ENCODE data around the gene SLCO2A1. TPM values are rescaled to one million over a fixed set of nuclear protein-coding genes. Genes with fewer than 3 reads are reported as not detected.
A peak's percentile ranks its signal among the peaks of the same experiment; 100 is the strongest.

The SLCO2A1 gene
- total RNA-seq, 1 donor from 2014 or later = 234 TPM

- no peak overlapping the region for H3K27ac ChIP-seq
Observed at GRCh38 chr3:133980035-133980434, 49.7 kb downstream of the SLCO2A1 start.

DNA sequence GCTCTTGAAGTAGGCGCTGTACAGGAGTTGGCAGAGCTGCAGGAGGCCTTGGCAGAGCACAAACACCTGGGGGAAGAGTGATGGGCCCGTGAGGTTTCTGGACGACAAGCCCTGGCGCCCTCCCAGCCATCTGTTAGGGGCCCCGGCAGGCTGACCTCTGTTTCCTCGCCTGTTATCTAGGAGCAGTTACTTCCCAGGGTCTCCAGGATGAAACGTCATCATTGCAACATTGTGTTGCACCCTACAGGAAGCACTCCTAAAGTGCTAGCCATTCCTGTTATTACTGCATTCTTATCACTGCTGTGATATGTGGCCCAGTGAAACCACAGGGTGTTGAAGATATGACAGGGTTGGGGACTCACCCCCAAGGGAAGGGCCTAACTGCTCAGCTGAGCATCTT, 50.2 kb downstream of the SLCO2A1 start:
- ATAC-seq (no peak), DNase-seq (no peak)
- TF ChIP-seq, protein P1, sequence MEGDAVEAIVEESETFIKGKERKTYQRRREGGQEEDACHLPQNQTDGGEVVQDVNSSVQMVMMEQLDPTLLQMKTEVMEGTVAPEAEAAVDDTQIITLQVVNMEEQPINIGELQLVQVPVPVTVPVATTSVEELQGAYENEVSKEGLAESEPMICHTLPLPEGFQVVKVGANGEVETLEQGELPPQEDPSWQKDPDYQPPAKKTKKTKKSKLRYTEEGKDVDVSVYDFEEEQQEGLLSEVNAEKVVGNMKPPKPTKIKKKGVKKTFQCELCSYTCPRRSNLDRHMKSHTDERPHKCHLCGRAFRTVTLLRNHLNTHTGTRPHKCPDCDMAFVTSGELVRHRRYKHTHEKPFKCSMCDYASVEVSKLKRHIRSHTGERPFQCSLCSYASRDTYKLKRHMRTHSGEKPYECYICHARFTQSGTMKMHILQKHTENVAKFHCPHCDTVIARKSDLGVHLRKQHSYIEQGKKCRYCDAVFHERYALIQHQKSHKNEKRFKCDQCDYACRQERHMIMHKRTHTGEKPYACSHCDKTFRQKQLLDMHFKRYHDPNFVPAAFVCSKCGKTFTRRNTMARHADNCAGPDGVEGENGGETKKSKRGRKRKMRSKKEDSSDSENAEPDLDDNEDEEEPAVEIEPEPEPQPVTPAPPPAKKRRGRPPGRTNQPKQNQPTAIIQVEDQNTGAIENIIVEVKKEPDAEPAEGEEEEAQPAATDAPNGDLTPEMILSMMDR (IDR thresholded peaks at IDR 0.05) = no peak
- Histone ChIP-seq H3K9me3 (no peaks in the 10 kb centered on the region), H3K4me1 (peaks cover 5% of the 10 kb centered on the region), H3K4me3 (no peak overlapping the region), H3K27ac (no peak overlapping the region), H3K27me3 (no peaks in the 10 kb centered on the region), H3K36me3 (no peaks in the 10 kb centered on the region)
- intact Hi-C loops (cut with DNase I) = no loop called here

More at GRCh38 chr3:133980035-133980434, 49.7 kb downstream of the SLCO2A1 start:
- H3K27me3 ChIP-seq = no peaks in the 10 kb centered on the region
- DNase-seq = no peak
- H3K9me3 ChIP-seq = no peaks in the 10 kb centered on the region
- H3K36me3 ChIP-seq = no peaks in the 10 kb centered on the region
- ATAC-seq = no peak
- intact Hi-C loops (cut with DNase I) = no loop called here
- TF ChIP-seq, protein P1 (IDR thresholded peaks at IDR 0.05) = no peak
- H3K4me1 ChIP-seq = peaks cover 5% of the 10 kb centered on the region
- H3K4me3 ChIP-seq = no peak overlapping the region

- Histone ChIP-seq H3K4me1 (peaks cover 5% of the 10 kb centered on the region), H3K9me3 (no peaks in the 10 kb centered on the region), H3K36me3 (peaks cover 8% of the 10 kb centered on the region), H3K27ac (peak overlapping the region; percentile 30), H3K4me3 (no peak overlapping the region), H3K27me3 (no peaks in the 10 kb centered on the region)
- peak; percentile 39 for ATAC-seq
- no peak for DNase-seq
- TF ChIP-seq, protein P1 (IDR thresholded peaks at IDR 0.05) = no peak
- intact Hi-C loops (cut with DNase I) = no loop called here
Observed at GRCh38 chr3:133977568-133977967, 52.2 kb downstream of the SLCO2A1 start.

- intact Hi-C loops (cut with DNase I) = no loop called here
- DNase-seq = no peak
- Histone ChIP-seq H3K27me3 (no peaks in the 10 kb centered on the region), H3K4me1 (peaks cover 1% of the 10 kb centered on the region), H3K4me3 (no peak overlapping the region), H3K27ac (no peak overlapping the region), H3K9me3 (no peaks in the 10 kb centered on the region), H3K36me3 (peaks cover 8% of the 10 kb centered on the region)
- TF ChIP-seq, protein P1 (IDR thresholded peaks at IDR 0.05) = no peak
- no peak for ATAC-seq
Observed at GRCh38 chr3:133973249-133973980, 56.3 kb downstream of the SLCO2A1 start.

DNA sequence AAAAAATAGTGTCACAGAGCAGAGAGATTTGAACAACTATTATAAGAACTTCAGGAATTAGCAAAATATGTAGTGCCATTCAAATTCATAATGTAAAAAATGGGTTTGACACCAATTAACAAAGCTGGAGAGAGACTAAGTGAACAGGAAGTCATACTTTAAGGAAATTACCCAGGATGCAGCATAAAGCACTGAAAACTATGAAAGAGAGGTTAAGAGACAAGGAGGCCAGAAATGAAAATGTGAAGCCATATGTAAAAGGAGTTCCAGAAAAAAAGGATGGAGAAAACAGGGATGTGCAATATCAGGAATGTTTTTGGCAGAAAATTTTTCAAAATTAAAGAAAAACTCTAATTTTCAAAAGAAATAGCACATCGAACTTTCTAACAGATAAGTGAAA, 57.6 kb downstream of the SLCO2A1 start:
- Histone ChIP-seq H3K27me3 (no peaks in the 10 kb centered on the region), H3K9me3 (no peaks in the 10 kb centered on the region), H3K27ac (no peak overlapping the region), H3K4me3 (no peak overlapping the region), H3K4me1 (no peaks in the 10 kb centered on the region), H3K36me3 (peaks cover 8% of the 10 kb centered on the region)
- intact Hi-C loops (cut with DNase I) = no loop called here
- TF ChIP-seq, protein P1 (IDR thresholded peaks at IDR 0.05) = no peak
- DNase-seq = no peak
- ATAC-seq = no peak

Measured in upper lobe of right lung (tissue), 1 donor.